Lung microvascular endothelial cell (primary cell): Measurements from ENCODE around the gene PLCG1. TPM values are rescaled to one million over a fixed set of nuclear protein-coding genes. Genes with fewer than 3 reads are reported as not detected.

Experiments
- DNase-seq, 2 donors: peaks; one replicate each; pipeline versions ENCODE4 v3.0.0 to v3.0.0-alpha.2; 2010; ENCODE audit warnings: low read depth in 2 of 2
- total RNA-seq: library from RNA; depleted of rRNA; stranded (reverse); fragments of >200 nt; gene quantifications from 2 replicates; pipeline ENCODE4 v1.2.1, GENCODE V29; 2014

PLCG1 gene
- total RNA-seq, 1 donor from 2014 or later, result 160 TPM

DNA sequence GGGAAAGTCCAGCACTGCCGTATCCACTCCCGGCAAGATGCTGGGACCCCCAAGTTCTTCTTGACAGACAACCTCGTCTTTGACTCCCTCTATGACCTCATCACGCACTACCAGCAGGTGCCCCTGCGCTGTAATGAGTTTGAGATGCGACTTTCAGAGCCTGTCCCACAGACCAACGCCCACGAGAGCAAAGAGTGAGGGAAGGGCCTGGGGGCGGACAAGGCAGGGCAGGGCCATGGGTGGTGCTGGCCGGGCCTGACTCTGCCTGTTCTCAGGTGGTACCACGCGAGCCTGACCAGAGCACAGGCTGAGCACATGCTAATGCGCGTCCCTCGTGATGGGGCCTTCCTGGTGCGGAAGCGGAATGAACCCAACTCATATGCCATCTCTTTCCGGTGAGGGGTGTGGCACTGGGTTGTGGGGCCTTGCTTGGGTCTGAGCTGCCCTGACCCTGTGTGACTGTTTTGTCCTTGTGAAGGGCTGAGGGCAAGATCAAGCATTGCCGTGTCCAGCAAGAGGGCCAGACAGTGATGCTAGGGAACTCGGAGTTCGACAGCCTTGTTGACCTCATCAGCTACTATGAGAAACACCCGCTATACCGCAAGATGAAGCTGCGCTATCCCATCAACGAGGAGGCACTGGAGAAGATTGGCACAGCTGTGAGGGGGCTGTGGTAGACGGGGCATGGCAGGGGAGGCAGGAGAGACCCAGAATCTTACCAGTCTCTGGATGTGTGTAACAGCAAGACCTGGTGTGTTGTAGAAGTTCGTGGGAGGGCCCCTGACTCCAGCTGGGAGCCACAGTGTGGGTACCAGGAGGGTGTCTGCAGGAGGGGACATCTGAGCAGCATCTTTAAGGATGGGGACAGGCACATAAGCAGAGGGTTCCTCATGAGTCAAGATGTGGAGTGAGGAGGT is 29.1 kb downstream of the PLCG1 start:
- no peak for DNase-seq

- DNase-seq, result no peak
These were observed 29.8 kb downstream of the PLCG1 start for GRCh38 chr20:41167118-41167470.

- DNase-seq, result no peak
These were observed 30.3 kb downstream of the PLCG1 start for GRCh38 chr20:41167481-41168253.

- no peak for DNase-seq
These were observed 31.2 kb downstream of the PLCG1 start for GRCh38 chr20:41168281-41169161.

GRCh38 chr20:41169162-41169690 is 31.9 kb downstream of the PLCG1 start:
- no peak for DNase-seq

DNA sequence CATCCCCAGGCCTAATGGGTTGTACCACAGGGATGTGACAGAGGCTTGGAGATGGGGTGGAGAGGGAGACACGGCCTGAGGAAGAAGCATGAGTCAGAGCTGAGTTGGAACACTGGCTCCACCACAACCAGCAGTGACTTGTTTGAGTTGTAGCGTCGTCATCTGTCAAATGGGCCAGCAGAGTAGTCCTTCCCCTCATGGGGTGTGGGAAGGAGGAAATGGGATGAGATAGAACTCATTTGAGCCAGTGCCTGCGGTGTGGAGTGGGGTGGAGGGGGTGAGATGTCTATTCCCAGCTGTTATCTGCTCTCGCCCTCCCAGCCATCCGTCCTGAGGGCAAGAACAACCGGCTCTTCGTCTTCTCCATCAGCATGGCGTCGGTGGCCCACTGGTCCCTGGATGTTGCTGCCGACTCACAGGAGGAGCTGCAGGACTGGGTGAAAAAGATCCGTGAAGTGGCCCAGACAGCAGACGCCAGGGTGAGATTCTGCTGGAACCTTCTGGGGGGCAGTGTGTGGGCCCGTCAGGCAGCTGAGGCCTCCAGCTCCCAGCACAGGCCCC is 32.5 kb downstream of the PLCG1 start:
- DNase-seq, result peak in 1 of 2 donors; percentile 77

DNA sequence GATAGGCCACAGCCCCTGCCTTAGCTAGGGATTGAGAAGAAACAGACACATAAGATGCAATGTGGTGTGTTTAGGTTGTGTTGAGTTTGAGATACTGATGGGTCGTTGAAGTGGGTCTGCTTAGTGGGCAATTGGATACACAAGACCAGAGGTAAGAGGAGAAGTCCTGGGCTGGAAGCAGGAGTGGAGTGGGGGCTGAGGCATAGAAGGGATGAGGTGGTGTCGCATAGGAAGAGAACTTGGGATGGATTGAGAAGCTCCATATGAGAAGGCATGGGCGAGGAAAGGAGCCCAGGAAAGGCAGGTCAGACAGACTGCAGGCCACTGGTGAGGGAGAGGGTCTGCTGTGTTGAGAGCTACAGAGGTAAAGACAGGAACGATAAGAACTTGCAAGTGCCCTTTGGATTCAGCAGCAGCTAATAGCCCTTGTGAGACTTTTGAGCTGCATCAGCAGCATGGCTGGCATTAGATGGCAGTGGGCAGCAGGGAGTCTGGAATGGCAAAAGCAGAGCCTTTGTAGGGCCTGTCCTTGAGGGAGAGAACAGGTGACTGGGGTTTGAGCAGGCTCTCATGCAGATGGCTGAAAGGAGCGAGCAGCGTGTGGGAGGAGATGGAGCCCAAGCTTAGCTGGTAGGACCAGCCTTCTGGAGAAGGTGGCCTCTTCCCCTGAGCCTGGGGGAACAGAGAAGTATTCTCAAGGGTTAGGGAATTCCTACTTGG is 33.2 kb downstream of the PLCG1 start:
- DNase-seq, result no peak

GRCh38 chr20:41171736-41172295 is 34.5 kb downstream of the PLCG1 start:
- no peak for DNase-seq

- peak in 1 of 2 donors; percentile 46 for DNase-seq
These were observed 35.2 kb downstream of the PLCG1 start for GRCh38 chr20:41172296-41173140.

DNA sequence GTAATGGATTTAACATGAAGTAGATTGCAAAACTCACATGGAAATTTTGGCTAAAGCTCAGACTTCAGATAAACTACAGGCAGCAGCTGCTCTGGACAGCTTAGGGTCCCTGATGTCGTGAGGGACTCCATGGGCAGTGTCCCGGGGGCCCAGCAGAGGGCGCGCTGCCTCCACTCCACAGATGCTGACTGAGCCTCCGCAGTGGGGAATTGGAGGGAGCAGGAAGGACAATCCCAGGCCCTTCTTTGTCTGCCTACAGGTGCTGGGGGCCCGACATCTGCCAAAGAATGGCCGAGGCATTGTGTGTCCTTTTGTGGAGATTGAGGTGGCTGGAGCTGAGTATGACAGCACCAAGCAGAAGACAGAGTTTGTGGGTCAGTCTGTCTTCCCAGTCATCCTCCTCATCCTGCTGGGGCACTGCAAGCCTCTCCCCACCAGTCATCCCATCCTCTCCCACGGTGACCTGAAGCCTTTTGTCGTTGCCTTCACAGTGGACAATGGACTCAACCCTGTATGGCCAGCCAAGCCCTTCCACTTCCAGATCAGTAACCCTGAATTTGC is 35.9 kb downstream of the PLCG1 start:
- DNase-seq, result peak; percentile 71 to 85

DNA sequence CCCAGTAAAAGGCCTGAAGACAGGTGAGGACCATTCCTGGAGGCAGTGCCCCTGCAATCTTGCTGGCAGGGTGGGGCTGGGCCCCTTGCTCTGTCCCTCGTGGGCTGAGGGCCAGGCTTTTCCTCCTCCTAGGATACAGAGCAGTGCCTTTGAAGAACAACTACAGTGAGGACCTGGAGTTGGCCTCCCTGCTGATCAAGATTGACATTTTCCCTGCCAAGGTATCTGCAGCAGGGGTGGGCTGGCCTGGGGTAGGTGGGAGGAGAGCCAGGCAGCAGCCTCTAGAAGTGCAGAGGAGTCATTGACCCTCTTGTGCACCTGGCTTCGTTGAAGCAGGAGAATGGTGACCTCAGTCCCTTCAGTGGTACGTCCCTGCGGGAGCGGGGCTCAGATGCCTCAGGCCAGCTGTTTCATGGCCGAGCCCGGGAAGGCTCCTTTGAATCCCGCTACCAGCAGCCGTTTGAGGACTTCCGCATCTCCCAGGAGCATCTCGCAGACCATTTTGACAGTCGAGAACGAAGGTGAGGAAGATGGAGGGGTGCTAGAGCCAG is 36.5 kb downstream of the PLCG1 start:
- DNase-seq, result no peak

- no peak for DNase-seq
These were observed 37.0 kb downstream of the PLCG1 start for GRCh38 chr20:41174373-41174772.

GRCh38 chr20:41174782-41175181 is 37.4 kb downstream of the PLCG1 start:
- no peak for DNase-seq

- no peak for DNase-seq
These were observed 37.9 kb downstream of the PLCG1 start for GRCh38 chr20:41175201-41175651.

- DNase-seq, result peak in 1 of 2 donors; percentile 60
These were observed 38.5 kb downstream of the PLCG1 start for GRCh38 chr20:41175727-41176330.

GRCh38 chr20:41176711-41177552 is 39.6 kb downstream of the PLCG1 start:
- no peak for DNase-seq

DNA sequence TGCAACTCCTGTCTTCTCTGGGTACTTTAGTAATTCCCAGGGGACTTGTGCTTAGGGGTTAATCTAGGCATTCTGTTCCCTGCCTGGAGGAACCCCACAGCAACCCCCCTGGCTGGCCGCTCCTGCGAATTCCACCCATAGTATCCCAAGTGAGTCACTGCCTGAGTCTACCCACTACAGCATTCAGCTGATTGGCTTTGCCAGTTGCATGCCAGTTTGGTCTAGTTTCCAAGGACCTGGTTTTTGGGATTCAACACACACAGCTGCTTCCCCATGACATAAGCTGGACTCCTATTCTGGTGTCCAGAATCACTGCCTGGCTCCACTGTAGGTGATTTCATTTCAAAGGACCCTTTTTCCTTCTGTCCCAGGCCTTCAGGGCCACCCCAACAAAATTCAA is 40.3 kb downstream of the PLCG1 start:
- DNase-seq, result peak; percentile 50 to 74
